ENCODE measurements around the gene TYSND1.

GRCh38 chr10:70139151-70139996, 7.1 kb downstream of the TYSND1 start:
- TF ChIP-seq CTCF (IDR thresholded peaks at IDR 0.05) (no peak), POLR2A (IDR thresholded peaks at IDR 0.05) (no peak)

All from esophagus squamous epithelium (tissue), 4 donors.